WTC11 (cell line): Measurements from ENCODE around the gene ADCK2.
"Not testable (repeated sequence)": the region's sequence is repeated elsewhere in the genome, so short reads cannot be mapped to it uniquely, and the experiment has no call there.

Experiments
- ATF1 ChIP-seq: sonication (generic); formaldehyde crosslinking; IDR thresholded peaks from 2 replicates; pipeline ENCODE4 v1.8.1; 2023; ENCODE audit warnings: mild to moderate bottlenecking, moderate library complexity, missing genetic modification reagents
- ATF6 ChIP-seq: sonication (generic); formaldehyde crosslinking; IDR thresholded peaks from 2 replicates; pipeline ENCODE4 v1.8.1; 2023; ENCODE audit warnings: mild to moderate bottlenecking, missing genetic modification reagents
- CTCF ChIP-seq: fragments of 200-600 bp; IDR thresholded peaks from 2 replicates; pipeline ENCODE4 v1.8.0; 2022; ENCODE audit warnings: antibody characterized with exemption
- ESRRA ChIP-seq: sonication (generic); formaldehyde crosslinking; IDR thresholded peaks from 2 replicates; pipeline ENCODE4 v1.8.1; 2022; ENCODE audit warnings: mild to moderate bottlenecking, missing genetic modification reagents, borderline replicate concordance
- IRF1 ChIP-seq: sonication (generic); formaldehyde crosslinking; IDR thresholded peaks from 2 replicates; pipeline ENCODE4 v1.8.0; 2023; ENCODE audit warnings: missing genetic modification reagents
- JUN ChIP-seq: sonication (generic); formaldehyde crosslinking; IDR thresholded peaks from 2 replicates; pipeline ENCODE4 v1.8.0; 2023; ENCODE audit warnings: mild to moderate bottlenecking, missing genetic modification reagents
- MAX ChIP-seq: sonication (generic); formaldehyde crosslinking; IDR thresholded peaks from 2 replicates; pipeline ENCODE4 v1.8.0; 2022; ENCODE audit warnings: mild to moderate bottlenecking, missing genetic modification reagents
- NR3C1 ChIP-seq: sonication (generic); formaldehyde crosslinking; conservative IDR thresholded peaks from 2 replicates; pipeline ENCODE4 v1.8.1; 2023; ENCODE audit warnings: low read depth, mild to moderate bottlenecking, missing genetic modification reagents
- PRDM15 ChIP-seq: sonication (generic); formaldehyde crosslinking; IDR thresholded peaks from 2 replicates; pipeline ENCODE4 v1.8.0; 2022; ENCODE audit warnings: missing genetic modification reagents
- SMAD4 ChIP-seq: sonication (generic); formaldehyde crosslinking; IDR thresholded peaks from 2 replicates; pipeline ENCODE4 v1.8.0; 2022; ENCODE audit warnings: mild to moderate bottlenecking, missing genetic modification reagents
- USF2 ChIP-seq: sonication (generic); formaldehyde crosslinking; IDR thresholded peaks from 2 replicates; pipeline ENCODE4 v1.8.1; 2023; ENCODE audit warnings: mild to moderate bottlenecking, missing genetic modification reagents, moderate library complexity
- ZNF512 ChIP-seq: sonication (generic); formaldehyde crosslinking; IDR thresholded peaks from 2 replicates; pipeline ENCODE4 v1.8.1; 2022; ENCODE audit warnings: missing genetic modification reagents, borderline replicate concordance

GRCh38 chr7:140743255-140743654, 70.5 kb downstream of the ADCK2 start:
- not testable (repeated sequence) for TF ChIP-seq MAX (CRISPR knock-in tag); CTCF; ATF6 (CRISPR knock-in tag); PRDM15 (CRISPR knock-in tag); JUN (CRISPR knock-in tag); ZNF512; USF2 (CRISPR knock-in tag); NR3C1 (CRISPR knock-in tag); ESRRA (CRISPR knock-in tag); ATF1 (CRISPR knock-in tag); SMAD4 (CRISPR knock-in tag); IRF1 (CRISPR knock-in tag)
